ENCODE results near the gene DDX59. TPM values are rescaled to one million over a fixed set of nuclear protein-coding genes. Genes with fewer than 3 reads are reported as not detected.
A peak's percentile ranks its signal among the peaks of the same experiment; 100 is the strongest.

The DDX59 gene
- total RNA-seq, 4 donors from 2014 or later, result 36.7 to 52.7 (median 39.5) TPM

DNA sequence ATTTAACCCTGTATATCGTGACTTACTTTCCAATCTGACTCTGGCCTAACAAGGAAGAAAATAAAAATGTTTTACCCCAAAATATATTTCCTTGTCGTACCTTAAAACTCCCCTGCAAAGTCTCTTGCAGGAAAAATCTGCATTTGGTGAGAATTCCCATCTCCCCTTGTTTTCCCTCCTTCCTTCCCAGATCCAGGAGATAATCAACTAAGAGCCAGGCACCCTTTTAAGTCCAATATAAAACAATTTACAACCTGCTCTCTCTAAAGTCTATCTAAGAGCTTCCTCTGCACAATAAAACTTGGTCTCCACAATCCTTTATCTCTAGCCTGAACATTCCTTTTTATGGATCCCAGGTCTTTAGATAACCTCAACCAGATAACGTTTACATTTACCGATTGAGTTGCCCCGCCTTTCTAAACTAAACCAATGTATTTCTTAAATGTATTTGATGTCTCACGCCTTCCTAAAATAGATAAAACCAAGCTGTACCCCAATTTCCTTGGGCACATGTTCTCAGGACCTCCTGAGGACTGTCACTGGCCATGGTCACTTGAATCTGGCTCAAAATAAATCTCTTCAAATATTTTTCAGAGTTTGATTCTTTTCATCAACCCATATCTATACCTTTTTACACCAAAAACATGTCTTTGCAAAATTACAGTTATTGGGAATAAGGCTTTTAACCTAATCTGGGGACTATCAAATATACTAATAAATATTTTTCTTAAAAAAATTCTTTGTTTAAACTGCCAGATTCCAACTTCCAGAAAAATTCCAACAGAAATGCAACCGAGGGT lies 993 bp downstream of the DDX59 start:
- peak overlapping the region; percentile 98 to 99 (median 99) for H3K27ac ChIP-seq
- no peaks in the 10 kb centered on the region for H3K9me3 ChIP-seq
- H3K4me1 ChIP-seq, result peaks cover 22 to 29% of the 10 kb centered on the region in 2 donors
- intact Hi-C loops (cut with DNase I; ENCODE audit: low total_unique reads), result loop anchor here (1.0 kb wide), 1 partner anchor 48 kb away; the partner anchor contains the start of gene KIF14
- H3K4me3 ChIP-seq, result peak overlapping the region; percentile 77 to 95 (median 90)
- ATAC-seq, result no peak
- in situ Hi-C loops (cut with MboI; ENCODE audit: low sequenced_read_pairs in 4 of 4), result no loop called here
- TF ChIP-seq POLR2A (IDR thresholded peaks at IDR 0.05), result no peak
- TF ChIP-seq, protein P1, sequence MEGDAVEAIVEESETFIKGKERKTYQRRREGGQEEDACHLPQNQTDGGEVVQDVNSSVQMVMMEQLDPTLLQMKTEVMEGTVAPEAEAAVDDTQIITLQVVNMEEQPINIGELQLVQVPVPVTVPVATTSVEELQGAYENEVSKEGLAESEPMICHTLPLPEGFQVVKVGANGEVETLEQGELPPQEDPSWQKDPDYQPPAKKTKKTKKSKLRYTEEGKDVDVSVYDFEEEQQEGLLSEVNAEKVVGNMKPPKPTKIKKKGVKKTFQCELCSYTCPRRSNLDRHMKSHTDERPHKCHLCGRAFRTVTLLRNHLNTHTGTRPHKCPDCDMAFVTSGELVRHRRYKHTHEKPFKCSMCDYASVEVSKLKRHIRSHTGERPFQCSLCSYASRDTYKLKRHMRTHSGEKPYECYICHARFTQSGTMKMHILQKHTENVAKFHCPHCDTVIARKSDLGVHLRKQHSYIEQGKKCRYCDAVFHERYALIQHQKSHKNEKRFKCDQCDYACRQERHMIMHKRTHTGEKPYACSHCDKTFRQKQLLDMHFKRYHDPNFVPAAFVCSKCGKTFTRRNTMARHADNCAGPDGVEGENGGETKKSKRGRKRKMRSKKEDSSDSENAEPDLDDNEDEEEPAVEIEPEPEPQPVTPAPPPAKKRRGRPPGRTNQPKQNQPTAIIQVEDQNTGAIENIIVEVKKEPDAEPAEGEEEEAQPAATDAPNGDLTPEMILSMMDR (IDR thresholded peaks at IDR 0.05 in 4 of 5, conservative IDR thresholded peaks at IDR 0.05 in 1 of 5), result no peak
- no peaks in the 10 kb centered on the region for H3K27me3 ChIP-seq
- no peak for DNase-seq
- H3K36me3 ChIP-seq, result peaks cover 0 to 6% of the 10 kb centered on the region in 2 donors

DNA sequence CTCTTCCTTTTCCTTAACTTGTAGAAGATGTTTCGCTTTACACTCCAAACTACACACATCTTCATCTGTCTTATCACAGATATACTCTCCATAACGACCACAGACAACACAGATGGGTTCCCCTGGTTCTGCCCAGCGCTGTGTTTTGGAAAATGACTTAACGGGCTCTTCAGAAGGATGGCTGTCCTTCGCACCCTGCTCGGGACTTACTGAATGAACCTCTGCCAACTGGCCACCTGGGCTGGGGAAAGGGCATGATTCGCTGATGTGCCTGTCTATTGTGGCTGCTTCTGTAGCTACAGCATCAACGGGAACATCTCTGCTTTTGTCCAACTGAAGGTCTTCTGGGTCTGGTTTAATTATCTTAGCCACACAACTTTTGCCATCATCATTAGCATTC lies 3.4 kb downstream of the DDX59 start:
- DNase-seq, result no peak
- intact Hi-C loops (cut with DNase I; ENCODE audit: low total_unique reads), result no loop called here
- H3K27ac ChIP-seq, result peak overlapping the region in 3 of 4 donors; percentile 11 to 31 (median 29)
- H3K4me1 ChIP-seq, result peaks cover 21 to 28% of the 10 kb centered on the region in 2 donors
- ATAC-seq, result no peak
- TF ChIP-seq POLR2A (IDR thresholded peaks at IDR 0.05), result no peak
- TF ChIP-seq, protein P1 (IDR thresholded peaks at IDR 0.05 in 4 of 5, conservative IDR thresholded peaks at IDR 0.05 in 1 of 5), result no peak
- H3K4me3 ChIP-seq, result no peak overlapping the region
- in situ Hi-C loops (cut with MboI; ENCODE audit: low sequenced_read_pairs in 4 of 4), result no loop called here
- H3K9me3 ChIP-seq, result no peaks in the 10 kb centered on the region
- peaks cover 0 to 23% of the 10 kb centered on the region in 2 donors for H3K36me3 ChIP-seq
- no peaks in the 10 kb centered on the region for H3K27me3 ChIP-seq

DNA sequence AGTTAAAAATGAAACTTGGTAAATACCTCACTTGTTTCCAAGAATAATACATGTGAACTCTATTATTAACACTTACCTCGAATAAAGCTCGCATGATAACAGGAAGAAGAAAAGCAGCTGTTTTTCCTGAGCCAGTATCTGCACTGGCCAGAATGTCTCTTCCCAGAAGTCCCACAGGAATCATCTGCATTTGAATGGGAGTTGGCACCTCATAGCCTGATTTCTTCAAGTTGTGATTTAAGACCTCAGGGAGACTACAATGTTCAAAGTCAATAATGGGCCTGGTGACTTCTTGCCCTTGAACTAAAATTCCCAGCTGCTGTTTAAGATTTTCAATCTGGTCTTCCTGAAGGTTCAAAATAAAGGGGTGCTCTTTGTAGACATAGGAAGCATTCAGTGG lies 3.8 kb downstream of the DDX59 start:
- Histone ChIP-seq H3K36me3 (peaks cover 0 to 24% of the 10 kb centered on the region in 2 donors), H3K27me3 (no peaks in the 10 kb centered on the region), H3K9me3 (no peaks in the 10 kb centered on the region), H3K27ac (peak overlapping the region in 2 of 4 donors; percentile 29 to 31), H3K4me3 (no peak overlapping the region), H3K4me1 (peaks cover 16 to 23% of the 10 kb centered on the region in 2 donors)
- no peak for DNase-seq
- in situ Hi-C loops (cut with MboI; ENCODE audit: low sequenced_read_pairs in 4 of 4) (no loop called here), intact Hi-C loops (cut with DNase I; ENCODE audit: low total_unique reads) (no loop called here)
- ATAC-seq, result no peak
- TF ChIP-seq, protein P1 (IDR thresholded peaks at IDR 0.05 in 4 of 5, conservative IDR thresholded peaks at IDR 0.05 in 1 of 5), result no peak
- no peak for TF ChIP-seq POLR2A (IDR thresholded peaks at IDR 0.05)

DNA sequence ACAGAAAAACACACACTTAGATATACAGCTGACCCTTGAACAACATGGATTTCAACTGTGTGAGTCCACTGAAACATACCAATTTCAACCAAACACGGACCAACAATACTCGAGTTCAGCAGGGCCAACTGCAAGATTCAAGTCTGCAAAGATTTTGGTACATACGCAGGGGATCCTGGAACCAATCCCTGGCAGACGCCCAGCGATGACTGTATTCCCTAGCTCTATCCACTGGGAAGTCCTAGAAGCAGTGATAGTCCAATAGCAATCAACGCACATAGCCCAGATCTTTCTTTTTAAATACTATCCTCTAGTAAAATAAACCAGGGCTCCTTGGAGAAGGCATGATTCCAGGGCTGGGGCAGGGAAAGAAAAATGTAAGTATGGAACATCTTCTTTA lies 9.0 kb downstream of the DDX59 start:
- no peaks in the 10 kb centered on the region for H3K27me3 ChIP-seq
- TF ChIP-seq, protein P1 (IDR thresholded peaks at IDR 0.05 in 4 of 5, conservative IDR thresholded peaks at IDR 0.05 in 1 of 5), result no peak
- no peak for TF ChIP-seq POLR2A (IDR thresholded peaks at IDR 0.05)
- H3K4me1 ChIP-seq, result peaks cover 0 to 3% of the 10 kb centered on the region in 2 donors
- H3K27ac ChIP-seq, result no peak overlapping the region
- no peaks in the 10 kb centered on the region for H3K9me3 ChIP-seq
- no peak for ATAC-seq
- intact Hi-C loops (cut with DNase I; ENCODE audit: low total_unique reads), result no loop called here
- H3K4me3 ChIP-seq, result no peak overlapping the region
- DNase-seq, result no peak
- peaks cover 0 to 70% of the 10 kb centered on the region in 2 donors for H3K36me3 ChIP-seq
- in situ Hi-C loops (cut with MboI; ENCODE audit: low sequenced_read_pairs in 4 of 4), result no loop called here

All from gastrocnemius medialis (tissue), 4 donors.